ENCODE data around the gene ZIC5.
A peak's percentile ranks its signal among the peaks of the same experiment; 100 is the strongest.

Gene ZIC5

GRCh38 chr13:99932912-99933311 is 38.7 kb downstream of the ZIC5 start:
- FAIRE-seq (no peak), DNase-seq (ENCODE audit: insufficient read length, low spot score) (no peak)
- no peak for TF ChIP-seq POLR2A (IDR thresholded peaks at IDR 0.05; ENCODE audit: low read depth, low read length)

GRCh38 chr13:99930925-99931324 is 40.6 kb downstream of the ZIC5 start:
- TF ChIP-seq POLR2A (IDR thresholded peaks at IDR 0.05; ENCODE audit: low read depth, low read length): no peak
- DNase-seq (ENCODE audit: insufficient read length, low spot score) (no peak), FAIRE-seq (no peak)

- DNase-seq (ENCODE audit: insufficient read length, low spot score) (no peak), FAIRE-seq (no peak)
- TF ChIP-seq POLR2A (IDR thresholded peaks at IDR 0.05; ENCODE audit: low read depth, low read length): no peak
Observed at GRCh38 chr13:99929866-99930265, 41.7 kb downstream of the ZIC5 start.

- DNase-seq (ENCODE audit: insufficient read length, low spot score): peak; percentile 84
- TF ChIP-seq POLR2A (IDR thresholded peaks at IDR 0.05; ENCODE audit: low read depth, low read length): no peak
Observed at GRCh38 chr13:99926014-99926731, 45.4 kb downstream of the ZIC5 start.

GRCh38 chr13:99923877-99924582 is 47.5 kb downstream of the ZIC5 start:
- DNase-seq (ENCODE audit: insufficient read length, low spot score) (no peak), FAIRE-seq (no peak)
- no peak for TF ChIP-seq POLR2A (IDR thresholded peaks at IDR 0.05; ENCODE audit: low read depth, low read length)

More at GRCh38 chr13:99926014-99926731, 45.4 kb downstream of the ZIC5 start:
- peak; percentile 99 for FAIRE-seq

- DNase-seq (ENCODE audit: insufficient read length, low spot score) (no peak), FAIRE-seq (peak; percentile 20)
- TF ChIP-seq POLR2A (IDR thresholded peaks at IDR 0.05; ENCODE audit: low read depth, low read length): no peak
Observed at GRCh38 chr13:99922631-99923404, 48.7 kb downstream of the ZIC5 start.

- DNase-seq (ENCODE audit: insufficient read length, low spot score) (no peak), FAIRE-seq (no peak)
- TF ChIP-seq POLR2A (IDR thresholded peaks at IDR 0.05; ENCODE audit: low read depth, low read length): no peak
Observed at GRCh38 chr13:99919132-99919531, 52.4 kb downstream of the ZIC5 start.

- DNase-seq (ENCODE audit: insufficient read length, low spot score) (peak; percentile 93), FAIRE-seq (peak; percentile 99)
- no peak for TF ChIP-seq POLR2A (IDR thresholded peaks at IDR 0.05; ENCODE audit: low read depth, low read length)
Observed at GRCh38 chr13:99916366-99917103, 55.0 kb downstream of the ZIC5 start.

- DNase-seq (ENCODE audit: insufficient read length, low spot score) (no peak), FAIRE-seq (no peak)
- no peak for TF ChIP-seq POLR2A (IDR thresholded peaks at IDR 0.05; ENCODE audit: low read depth, low read length)
Observed at GRCh38 chr13:99913167-99913566, 58.4 kb downstream of the ZIC5 start.

Data from H54 (cell line).